Cardiac muscle cell (in vitro differentiated cells and primary cell): ENCODE results near the gene SMLR1. TPM values are rescaled to one million over a fixed set of nuclear protein-coding genes. Genes with fewer than 3 reads are reported as not detected.

ENCODE experiments used
- DNase-seq, 2 donors: peaks; one replicate each; pipeline versions ENCODE4 v3.0.0 to v3.0.0-alpha.2; 2010 to 2017; ENCODE audit warnings: low read depth in 1 of 2, low spot score in 1 of 2
- H3K27ac ChIP-seq: fragments of 200-600 bp; sonication (generic); 2 replicates; pipeline ENCODE4 v1.5.1; 2016
- H3K27me3 ChIP-seq: fragments of 200-600 bp; sonication (generic); 2 replicates; pipeline ENCODE4 v1.6.0; 2016; ENCODE audit warnings: control low read depth
- H3K36me3 ChIP-seq: fragments of 200-600 bp; sonication (generic); 2 replicates; pipeline ENCODE4 v1.5.1; 2016; ENCODE audit warnings: control low read depth
- H3K4me1 ChIP-seq: fragments of 200-600 bp; sonication (generic); 2 replicates; pipeline ENCODE4 v1.8.1; 2017; ENCODE audit warnings: low read depth, mild to moderate bottlenecking, mixed run types
- H3K4me3 ChIP-seq: fragments of 200-600 bp; sonication (generic); 2 replicates; pipeline ENCODE4 v1.5.1; 2016; ENCODE audit warnings: mild to moderate bottlenecking
- H3K9me3 ChIP-seq: fragments of 200-600 bp; sonication (generic); 2 replicates; pipeline ENCODE4 v1.5.1; 2017; ENCODE audit warnings: low read depth, mild to moderate bottlenecking, control low read depth
- CTCF ChIP-seq: IDR thresholded peaks from 2 replicates; pipeline ENCODE4 v1.5.1; 2012; ENCODE audit warnings: low read depth, mild to moderate bottlenecking, low read length
- polyA plus RNA-seq: library from polyadenylated mRNA; unstranded; fragments of >200 nt; fragmentation: Nextera tagmentation; extraction: Ambion mirVana; gene quantifications from 2 replicates; pipeline ENCODE4 v1.2.1, GENCODE V29; 2016
- total RNA-seq: library from RNA; depleted of rRNA; stranded (reverse); fragments of >200 nt; gene quantifications from 2 replicates; pipeline ENCODE4 v1.2.3, GENCODE V29; 2016

The SMLR1 gene
- total RNA-seq (not detected in 2 replicates), polyA plus RNA-seq (0.31 TPM in 1 of 2 replicates, not detected in the other)

- H3K27ac ChIP-seq, result no peak within 1 kb of the TSS
- TF ChIP-seq CTCF, result no peak
- H3K36me3 ChIP-seq, result no peaks in the 10 kb centered on the region
- no peaks in the 10 kb centered on the region for H3K27me3 ChIP-seq
- H3K9me3 ChIP-seq, result no peaks in the 10 kb centered on the region
- H3K4me1 ChIP-seq, result no peaks in the 10 kb centered on the region
- DNase-seq, result no peak
- no peak within 1 kb of the TSS for H3K4me3 ChIP-seq
These were observed at the start of gene SMLR1 for GRCh38 chr6:130827247-130828149. TSS of gene SMLR1 (plus strand) at chr6:130827406. CDS start at chr6:130827414, 8 bp downstream.

DNA sequence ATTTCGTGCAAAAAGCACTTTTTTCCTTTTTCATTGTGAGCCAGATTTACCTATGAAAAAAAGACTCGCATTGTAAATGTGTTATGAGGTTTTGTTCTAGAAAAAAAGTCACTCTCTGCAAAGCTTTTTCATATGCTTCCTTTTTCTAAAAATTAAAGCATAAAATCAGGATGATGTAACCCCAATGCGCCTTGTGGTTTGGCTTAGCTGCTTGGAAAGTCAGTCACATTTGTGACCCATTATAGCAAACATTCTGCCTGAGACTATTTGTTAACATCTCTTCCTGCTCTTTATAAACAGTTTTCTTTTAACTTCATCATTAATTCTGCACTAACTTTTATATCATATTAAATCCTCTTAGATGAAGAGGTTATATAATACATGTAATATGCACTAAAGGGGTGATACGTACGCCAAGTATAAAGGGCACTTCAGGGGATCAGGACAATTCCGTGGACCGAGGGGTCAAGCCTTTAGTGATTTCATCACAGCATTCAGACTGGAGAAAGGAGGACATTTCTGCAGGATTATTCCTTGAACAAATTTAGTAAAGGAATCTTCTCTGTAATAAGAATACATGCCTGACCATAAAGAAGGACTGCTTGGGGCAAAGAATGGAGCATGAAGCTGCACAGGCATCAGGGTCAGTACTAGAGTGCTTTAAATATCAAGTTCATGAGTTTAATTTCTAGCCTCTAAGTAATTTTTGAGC is 48.1 kb upstream of the SMLR1 start:
- no peak overlapping the region for H3K4me3 ChIP-seq
- no peaks in the 10 kb centered on the region for H3K36me3 ChIP-seq
- no peak for TF ChIP-seq CTCF
- H3K9me3 ChIP-seq, result no peaks in the 10 kb centered on the region
- H3K27ac ChIP-seq, result no peak overlapping the region
- H3K27me3 ChIP-seq, result no peaks in the 10 kb centered on the region
- no peaks in the 10 kb centered on the region for H3K4me1 ChIP-seq
- DNase-seq, result peak in 1 of 2 donors; percentile 62

DNA sequence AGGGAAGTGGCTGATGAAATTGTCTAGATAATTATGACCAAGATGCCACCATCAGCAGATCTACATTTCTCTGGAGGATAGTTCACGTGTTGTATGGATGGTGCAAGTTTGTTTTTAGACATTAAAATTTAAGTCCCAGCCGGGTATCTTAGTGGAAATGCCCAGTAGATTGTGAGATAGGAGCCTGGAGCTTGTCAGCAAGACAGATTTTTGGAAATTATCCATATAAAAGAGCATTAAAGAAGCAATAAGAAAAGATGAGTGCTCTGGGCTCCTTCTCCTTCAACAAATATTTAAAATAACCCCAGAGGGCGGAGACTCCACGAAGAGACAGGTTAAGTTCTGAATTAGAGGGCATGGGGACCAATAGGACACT is 47.6 kb upstream of the SMLR1 start:
- H3K4me3 ChIP-seq, result no peak overlapping the region
- no peaks in the 10 kb centered on the region for H3K9me3 ChIP-seq
- no peaks in the 10 kb centered on the region for H3K4me1 ChIP-seq
- H3K27ac ChIP-seq, result no peak overlapping the region
- DNase-seq, result peak in 1 of 2 donors; percentile 41
- no peaks in the 10 kb centered on the region for H3K27me3 ChIP-seq
- no peak for TF ChIP-seq CTCF
- H3K36me3 ChIP-seq, result no peaks in the 10 kb centered on the region

- no peak overlapping the region for H3K4me3 ChIP-seq
- no peaks in the 10 kb centered on the region for H3K9me3 ChIP-seq
- DNase-seq, result peak in 1 of 2 donors; percentile 18
- no peak overlapping the region for H3K27ac ChIP-seq
- no peak for TF ChIP-seq CTCF
- H3K4me1 ChIP-seq, result no peaks in the 10 kb centered on the region
- no peaks in the 10 kb centered on the region for H3K27me3 ChIP-seq
- H3K36me3 ChIP-seq, result no peaks in the 10 kb centered on the region
These were observed 47.1 kb upstream of the SMLR1 start for GRCh38 chr6:130780122-130780521.

DNA sequence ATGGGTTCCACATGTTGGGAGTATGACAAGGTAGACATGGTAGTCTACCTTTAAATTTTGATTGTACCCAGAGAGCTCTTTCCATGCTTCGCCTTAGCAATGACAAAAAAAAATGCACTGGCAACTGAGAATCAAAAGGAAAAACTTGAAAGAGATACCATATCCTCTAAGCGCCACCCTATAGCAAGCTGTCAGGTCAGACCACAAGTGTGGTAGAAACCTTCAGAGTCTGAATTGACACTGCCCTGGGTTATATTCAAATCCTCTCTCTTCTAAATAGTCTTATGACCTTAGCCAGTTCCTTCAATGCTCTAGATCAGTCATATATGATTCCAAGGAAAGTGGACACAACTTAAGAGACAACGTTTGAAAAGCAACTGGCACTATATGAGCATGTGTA is 45.6 kb upstream of the SMLR1 start:
- H3K36me3 ChIP-seq, result no peaks in the 10 kb centered on the region
- no peak for TF ChIP-seq CTCF
- H3K4me3 ChIP-seq, result no peak overlapping the region
- no peaks in the 10 kb centered on the region for H3K9me3 ChIP-seq
- no peaks in the 10 kb centered on the region for H3K27me3 ChIP-seq
- no peak for DNase-seq
- no peaks in the 10 kb centered on the region for H3K4me1 ChIP-seq
- no peak overlapping the region for H3K27ac ChIP-seq
